HepG2 (cell line): ENCODE data around the gene RIOK3. TPM values are rescaled to one million over a fixed set of nuclear protein-coding genes. Genes with fewer than 3 reads are reported as not detected.

Source experiments
- ATAC-seq: fragments of 200-7000 bp; cut with Tn5 transposase; 3 replicates; pipeline ENCODE4 v1.9.1; 2020; ENCODE audit warnings: mild to moderate bottlenecking, moderate library complexity
- BruUV-seq: library from RNA; stranded (reverse); fragments of 400-500 nt; replicated peaks from 2 replicates; lab custom pipeline; 2021; lab: Mats Ljungman, UMichigan
- CTCF ChIA-PET: fragments of 300-600 bp; formaldehyde crosslinking; extraction: SDS; loops from one replicate; lab custom pipeline; 2021; ENCODE audit warnings: low total read pairs, inconsistent platforms, low intra/inter-chr PET ratio; lab: Yijun Ruan, JAX
- POLR2A ChIA-PET: fragments of 350-600 bp; sonication (Branson Sonifier 250); formaldehyde crosslinking; loops from one replicate; lab custom pipeline; 2020; ENCODE audit warnings: antibody characterized with exemption, inconsistent platforms; lab: Yijun Ruan, JAX
- DNase-seq: peaks from one replicate; pipeline ENCODE4 v3.0.0-alpha.2; 2015; ENCODE audit warnings: low spot score
- FAIRE-seq: peaks from 3 replicates; lab custom pipeline; 2011; peaks lifted over from hg19 to GRCh38; lab: Jason Lieb, UNC
- H2AFZ ChIP-seq: one replicate; pipeline ENCODE4 v1.6.1; 2011; ENCODE audit warnings: low read length, inconsistent platforms
- H3K27ac ChIP-seq: fragments of 300-600 bp; 3 replicates; pipeline ENCODE4 v1.8.0; 2011; ENCODE audit warnings: mixed run types, mild to moderate bottlenecking, mixed read lengths, low read length, inconsistent platforms; ENCODE audit not compliant: insufficient read depth; ENCODE audit errors: extremely low read length
- H3K27me3 ChIP-seq, 2 experiments: fragments of 200-600 bp in 1 of 2; 2 replicates in 1 of 2; 3 replicates in 1 of 2; pipeline versions ENCODE4 v1.6.0 to v1.8.0; 2011; ENCODE audit warnings: low read length in 2 of 2, mild to moderate bottlenecking in 2 of 2, moderate library complexity in 2 of 2, inconsistent platforms in 1 of 2; ENCODE audit not compliant: insufficient read depth in 2 of 2, control insufficient read depth in 1 of 2
- H3K36me3 ChIP-seq, 2 experiments: fragments of 200-600 bp in 1 of 2; replicated peaks in 1 of 2; 2 replicates in 1 of 2; 3 replicates in 1 of 2; pipeline versions ENCODE4 v1.5.1 to v1.8.0; 2011; ENCODE audit warnings: low read length in 2 of 2, inconsistent platforms in 1 of 2; ENCODE audit not compliant: insufficient read depth in 2 of 2, control insufficient read depth in 1 of 2
- H3K4me1 ChIP-seq: 2 replicates; pipeline ENCODE4 v1.5.1; 2012; ENCODE audit warnings: low read length, inconsistent platforms; ENCODE audit not compliant: insufficient read depth
- H3K4me2 ChIP-seq: 2 replicates; pipeline ENCODE4 v1.6.0; 2011; ENCODE audit warnings: low read depth, low read length, inconsistent platforms
- H3K4me3 ChIP-seq, 3 experiments: fragments of 200-600 bp in 1 of 3; sonication (generic), shearing (Covaris generic) in 1 of 3; replicated peaks in 1 of 3; 2 replicates each; pipeline ENCODE4 v1.5.1; 2011 to 2016; ENCODE audit warnings: low read length in 3 of 3, inconsistent platforms in 2 of 3, low read depth in 2 of 3, mild to moderate bottlenecking in 2 of 3, control low read depth in 1 of 3, mixed read lengths in 1 of 3; ENCODE audit not compliant: insufficient read depth in 1 of 3
- H3K79me2 ChIP-seq: one replicate; pipeline ENCODE4 v1.6.1; 2011; ENCODE audit warnings: low read length, inconsistent platforms; ENCODE audit not compliant: insufficient read depth
- H3K9ac ChIP-seq: 2 replicates; pipeline ENCODE4 v1.6.0; 2011; ENCODE audit warnings: mild to moderate bottlenecking, low read depth, low read length, inconsistent platforms; ENCODE audit not compliant: insufficient read depth
- H3K9me3 ChIP-seq: 2 replicates; pipeline ENCODE4 v1.5.1; 2012; ENCODE audit warnings: mild to moderate bottlenecking, low read length
- H4K20me1 ChIP-seq: 2 replicates; pipeline ENCODE4 v1.6.0; 2011; ENCODE audit warnings: inconsistent platforms, mild to moderate bottlenecking, low read length, moderate library complexity; ENCODE audit not compliant: insufficient read depth
- AGO2 ChIP-seq: fragments of 200-400 bp; formaldehyde crosslinking; optimal IDR thresholded peaks from 2 replicates; pipeline ENCODE3; 2017; ENCODE audit warnings: mild to moderate bottlenecking, low read depth, low read length, moderate library complexity
- ATRX ChIP-seq: sonication (generic); formaldehyde crosslinking; IDR thresholded peaks from 2 replicates; pipeline ENCODE4 v1.4.0; 2020; ENCODE audit warnings: missing genetic modification reagents, borderline replicate concordance
- ZNF569 ChIP-seq: sonication (generic); formaldehyde crosslinking; IDR thresholded peaks from 2 replicates; pipeline ENCODE4 v1.5.0; 2020; ENCODE audit warnings: mild to moderate bottlenecking, missing genetic modification reagents, moderate library complexity, borderline replicate concordance
- ZNF607 ChIP-seq: sonication (generic); formaldehyde crosslinking; IDR thresholded peaks from 2 replicates; pipeline ENCODE4 v1.5.1; 2020; ENCODE audit warnings: missing genetic modification reagents, mild to moderate bottlenecking, borderline replicate concordance
- WGBS: methylation state at CpG from one replicate; pipeline ENCODE4 v1.1.6; 2017; ENCODE audit warnings: low lambda C conversion rate; 5-methylcytosine and 5-hydroxymethylcytosine counted together
- in situ Hi-C: cut with HindIII; loops from 2 replicates; pipeline ENCODE4 v1.10.0; 2017; ENCODE audit warnings: low pct_unique_long_range_greater_than_20kb; ENCODE audit not compliant: extremely low pct_ligation_motif_present
- intact Hi-C: fragments of 100-400 bp; cut with micrococcal nuclease; formaldehyde crosslinking; loops from one replicate; pipeline ENCODE4 v1.10.0; 2022; ENCODE audit not compliant: unreplicated experiment
- polyA plus RNA-seq, 8 experiments: library from polyadenylated mRNA; depleted of rRNA in 3 of 8; stranded (reverse) in 7 of 8; unstranded in 1 of 8; fragments of >200 nt; fragmentation: Illumina TruSeq in 4 of 8; extraction: Trizol in 4 of 8; gene quantifications; 2 replicates each; pipeline versions ENCODE4 v1.2.1 to v1.2.3, GENCODE V29; 2011 to 2016; ENCODE audit warnings: low read depth in 4 of 8, missing spikeins in 1 of 8, mixed read lengths in 1 of 8; ENCODE audit not compliant: insufficient read depth in 1 of 8
- total RNA-seq, 5 experiments: library from RNA; depleted of rRNA; stranded (reverse); fragments of >200 nt; fragmentation: Illumina TruSeq; extraction: Trizol; gene quantifications; 2 replicates each; pipeline ENCODE4 v1.2.3, GENCODE V29; 2016; ENCODE audit warnings: low read depth in 1 of 5
- TF ChIP-seq, protein P1 (sequence below): IDR thresholded peaks from 2 replicates; pipeline ENCODE4 v1.6.1; 2016; ENCODE audit warnings: mild to moderate bottlenecking
- TF ChIP-seq, protein P2 (sequence below): IDR thresholded peaks from 2 replicates; pipeline ENCODE4 v1.6.1; 2016; ENCODE audit warnings: missing genetic modification reagents, missing compliant biosample characterization

RIOK3 gene
- total and polyA plus RNA-seq, 2 of the 13 experiments (the other 11 are each of a cell fraction or from before 2014, with no cell fraction given) = 26.7 to 36.0 TPM

DNA sequence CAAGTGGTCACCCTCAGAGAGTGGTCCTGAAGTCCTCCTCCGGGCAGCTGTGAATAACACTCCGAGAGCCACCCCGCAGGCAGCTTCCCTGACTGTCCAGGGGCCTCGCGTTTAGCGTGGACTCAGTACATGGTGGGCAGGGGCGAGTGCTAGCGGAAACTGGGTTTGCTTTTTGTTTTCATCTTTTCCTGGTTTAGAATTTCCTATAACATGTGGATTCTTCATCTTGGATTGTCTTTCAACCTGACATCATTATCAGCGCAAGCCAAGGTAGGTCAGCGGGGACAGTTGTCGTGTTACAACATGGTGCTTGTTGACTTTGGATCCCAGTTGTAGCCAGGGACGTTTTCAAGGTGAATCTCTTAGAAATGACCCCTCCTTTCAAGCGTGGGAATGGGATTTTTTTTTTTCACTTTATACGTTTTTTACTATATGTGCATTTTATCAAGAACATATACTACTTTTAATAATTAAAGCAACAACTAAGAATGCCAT, 71.2 kb downstream of the RIOK3 start:
- no peaks in the 10 kb centered on the region for H4K20me1 ChIP-seq
- intact Hi-C loops (no loop called here), in situ Hi-C loops (no loop called here)
- peaks cover 12 to 62% of the 10 kb centered on the region in 2 experiments for H3K36me3 ChIP-seq
- 96% methylated on average over 13 of the region's 14 CpGs for WGBS
- ChIA-PET CTCF (no interaction called here), POLR2A (no interaction called here)
- H3K4me3 ChIP-seq = no peak overlapping the region
- DNase-seq (no peak), FAIRE-seq (no peak), ATAC-seq (peak; percentile 14)
- 0 out of 2 replicates have a peak, but pooled peaks cover 6% of the 10 kb centered on the region for H3K4me1 ChIP-seq
- no peaks in the 10 kb centered on the region for H3K27me3 ChIP-seq
- no peak overlapping the region for H3K9ac ChIP-seq
- no peak overlapping the region for H2AFZ ChIP-seq
- no peaks in the 10 kb centered on the region for H3K79me2 ChIP-seq
- no peak overlapping the region for H3K4me2 ChIP-seq
- no peaks in the 10 kb centered on the region for H3K9me3 ChIP-seq
- BruUV-seq = TSS peak; percentile 4
- H3K27ac ChIP-seq = no peak overlapping the region
- TF ChIP-seq ATRX (CRISPR knock-in tag) (no peak), ZNF607 (CRISPR knock-in tag) (no peak), ZNF569 (CRISPR knock-in tag) (no peak), AGO2 (peak; percentile 41)
- TF ChIP-seq, protein P1, sequence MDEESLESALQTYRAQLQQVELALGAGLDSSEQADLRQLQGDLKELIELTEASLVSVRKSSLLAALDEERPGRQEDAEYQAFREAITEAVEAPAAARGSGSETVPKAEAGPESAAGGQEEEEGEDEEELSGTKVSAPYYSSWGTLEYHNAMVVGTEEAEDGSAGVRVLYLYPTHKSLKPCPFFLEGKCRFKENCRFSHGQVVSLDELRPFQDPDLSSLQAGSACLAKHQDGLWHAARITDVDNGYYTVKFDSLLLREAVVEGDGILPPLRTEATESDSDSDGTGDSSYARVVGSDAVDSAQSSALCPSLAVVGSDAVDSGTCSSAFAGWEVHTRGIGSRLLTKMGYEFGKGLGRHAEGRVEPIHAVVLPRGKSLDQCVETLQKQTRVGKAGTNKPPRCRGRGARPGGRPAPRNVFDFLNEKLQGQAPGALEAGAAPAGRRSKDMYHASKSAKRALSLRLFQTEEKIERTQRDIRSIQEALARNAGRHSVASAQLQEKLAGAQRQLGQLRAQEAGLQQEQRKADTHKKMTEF (CRISPR knock-in tag) = no peak
- TF ChIP-seq, protein P2, sequence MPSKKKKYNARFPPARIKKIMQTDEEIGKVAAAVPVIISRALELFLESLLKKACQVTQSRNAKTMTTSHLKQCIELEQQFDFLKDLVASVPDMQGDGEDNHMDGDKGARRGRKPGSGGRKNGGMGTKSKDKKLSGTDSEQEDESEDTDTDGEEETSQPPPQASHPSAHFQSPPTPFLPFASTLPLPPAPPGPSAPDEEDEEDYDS (CRISPR knock-in tag) = no peak
